HG02610 (cell line): ENCODE data around the gene LIN7C.
"Not testable (repeated sequence)": the region's sequence is repeated elsewhere in the genome, so short reads cannot be mapped to it uniquely, and the experiment has no call there.

Source experiments
- ATAC-seq: cut with Tn5 transposase; IDR thresholded peaks from one replicate; pipeline ENCODE4 v1.9.1; 2021; ENCODE audit warnings: mild to moderate bottlenecking, moderate library complexity; ENCODE audit not compliant: unreplicated experiment

Gene LIN7C, protein sequence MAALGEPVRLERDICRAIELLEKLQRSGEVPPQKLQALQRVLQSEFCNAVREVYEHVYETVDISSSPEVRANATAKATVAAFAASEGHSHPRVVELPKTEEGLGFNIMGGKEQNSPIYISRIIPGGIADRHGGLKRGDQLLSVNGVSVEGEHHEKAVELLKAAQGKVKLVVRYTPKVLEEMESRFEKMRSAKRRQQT

DNA sequence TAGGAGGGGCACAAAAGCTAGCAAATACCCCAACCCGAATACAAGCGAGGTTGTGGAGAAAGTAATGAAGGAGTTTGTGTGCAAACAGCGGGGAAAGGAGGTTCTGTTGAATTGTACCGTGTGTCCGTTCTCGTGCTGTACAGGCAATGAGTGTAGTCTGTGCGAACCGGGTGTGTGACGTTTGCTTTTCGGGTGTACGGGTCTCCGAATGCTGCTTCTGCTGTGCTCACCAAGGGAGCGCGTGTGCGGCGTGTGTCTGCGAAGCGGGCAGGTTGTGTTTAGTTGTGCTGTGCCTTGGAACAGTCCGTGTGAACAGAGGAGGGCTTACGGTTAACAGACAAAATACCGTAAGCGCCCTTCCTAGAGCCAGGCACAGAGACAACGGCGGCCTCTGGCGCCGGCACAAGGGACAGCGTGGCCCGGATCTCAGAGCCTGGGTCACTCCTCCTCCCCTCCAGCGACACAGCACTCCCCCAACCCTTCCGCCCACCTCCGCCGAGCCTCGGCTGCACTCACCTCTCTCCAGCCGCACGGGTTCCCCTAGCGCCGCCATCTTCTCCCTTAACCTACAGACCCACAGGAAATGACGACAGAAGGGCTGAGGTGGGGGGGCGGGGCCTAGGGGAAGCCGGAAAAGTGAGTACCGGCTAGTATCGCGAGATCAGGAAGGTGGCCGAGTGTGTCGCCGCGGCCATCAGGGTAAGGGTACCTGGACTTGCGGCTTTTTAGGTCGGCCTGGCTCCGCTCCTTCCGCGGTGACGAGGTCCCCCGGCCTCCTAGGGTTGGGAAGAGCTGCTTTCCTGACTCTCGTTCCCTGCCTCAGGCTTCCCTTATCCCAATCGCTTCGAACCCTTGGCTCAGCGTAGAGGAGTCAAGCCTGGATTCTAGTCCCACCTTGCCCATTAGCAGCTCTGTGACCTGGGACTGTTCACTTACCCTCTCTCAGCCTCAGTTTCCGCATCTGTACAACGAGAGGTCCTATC lies at the start of gene LIN7C:
LIN7C (minus strand) TSS at position 570 of the 983 bp plus-strand sequence; CDS start at position 553, 17 bp downstream.
- ATAC-seq: peak; percentile 94

DNA sequence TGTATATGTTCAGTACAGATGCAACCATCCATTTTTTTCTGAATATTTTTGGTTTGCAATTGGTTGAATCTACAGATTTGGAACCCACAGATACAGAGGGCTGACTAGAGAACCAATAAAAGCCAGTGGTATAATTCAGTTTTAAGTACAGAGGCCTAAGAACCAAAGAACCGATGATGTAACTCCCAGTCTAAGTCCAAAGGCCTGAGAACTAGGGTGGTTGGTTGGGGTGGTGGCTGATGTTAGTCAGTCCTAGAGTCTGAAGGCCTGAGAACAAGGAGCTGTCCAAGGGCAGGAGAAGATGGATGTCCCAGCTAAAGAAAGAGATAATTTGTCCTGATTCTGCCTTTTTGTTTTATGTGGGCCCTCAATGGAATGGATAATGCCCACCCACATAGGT lies 48.7 kb upstream of the LIN7C start:
- ATAC-seq: no peak

DNA sequence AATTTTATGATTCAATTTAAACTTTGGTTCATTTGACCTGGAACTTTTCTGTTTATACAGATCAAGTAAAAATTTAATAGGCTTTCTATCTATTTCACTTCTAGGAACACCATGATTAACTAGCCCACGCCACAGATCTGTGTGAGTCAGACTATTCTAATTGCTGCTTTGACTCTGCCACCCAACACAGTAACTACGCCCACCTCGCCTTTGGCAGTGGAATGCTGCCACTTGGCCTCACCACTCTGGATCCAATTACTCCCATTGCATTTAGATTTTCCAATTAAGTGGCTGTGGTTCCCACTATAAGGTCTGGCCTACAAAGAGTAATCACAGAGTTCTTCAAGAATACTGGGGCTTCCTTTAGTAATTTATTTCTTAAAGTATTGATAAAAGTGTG lies 46.6 kb upstream of the LIN7C start:
- ATAC-seq: no peak

DNA sequence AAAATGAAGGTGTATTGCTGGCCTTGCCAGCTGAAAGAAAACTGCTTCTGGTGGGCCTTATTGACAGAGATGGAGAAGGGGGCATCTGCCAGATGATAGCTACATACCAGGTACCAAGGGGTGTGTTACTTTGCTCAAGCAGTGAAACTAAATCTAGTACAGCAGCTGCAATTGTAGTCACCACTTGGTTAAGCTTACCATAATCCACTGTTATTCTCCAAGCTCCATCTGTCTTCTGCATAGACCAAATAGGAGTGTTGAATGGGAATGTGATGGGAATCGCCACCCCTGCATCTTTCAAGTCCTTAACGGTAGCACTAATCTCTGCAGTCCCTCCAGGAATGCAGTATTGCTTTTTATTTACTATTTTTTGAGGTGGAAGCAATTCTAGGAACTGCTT lies 45.8 kb upstream of the LIN7C start:
- ATAC-seq: no peak

DNA sequence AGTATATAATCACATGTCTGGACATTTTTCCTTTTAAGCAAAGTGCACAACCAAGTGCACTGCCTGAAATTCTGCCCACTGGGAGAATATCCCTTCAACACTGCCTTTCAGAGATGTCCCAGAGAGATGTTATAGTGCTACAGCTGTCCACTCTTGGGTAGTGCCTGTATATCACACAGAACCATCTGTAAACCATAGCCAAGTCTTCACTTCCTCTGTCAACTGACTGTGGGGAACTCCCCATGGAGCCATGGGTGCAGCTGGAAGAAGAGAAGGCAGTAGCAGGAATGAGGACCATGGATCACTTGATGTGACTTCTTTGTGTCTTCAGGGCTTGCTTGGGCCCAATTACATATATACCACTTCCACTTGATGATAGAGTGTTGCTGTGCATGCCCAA lies 44.6 kb upstream of the LIN7C start:
- no peak for ATAC-seq

DNA sequence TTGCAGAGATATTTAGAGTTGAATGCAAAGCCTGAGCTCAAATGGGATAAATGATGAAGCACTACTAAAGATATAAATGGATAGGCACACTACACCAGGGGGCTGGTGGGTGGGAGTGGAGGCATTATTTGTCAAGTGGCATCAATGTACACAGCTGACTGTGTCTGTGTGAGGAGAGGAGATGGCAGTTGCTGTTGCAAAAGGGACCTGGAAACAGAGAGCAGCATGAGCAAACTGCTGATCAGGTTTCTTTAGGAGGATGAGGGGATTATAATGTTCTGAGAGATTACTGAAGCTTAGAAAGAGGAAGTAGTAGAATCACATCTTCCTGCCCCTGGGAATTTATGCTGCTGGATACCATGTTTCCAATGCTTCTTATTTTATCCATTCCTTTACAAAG lies 39.4 kb upstream of the LIN7C start:
- ATAC-seq: no peak

DNA sequence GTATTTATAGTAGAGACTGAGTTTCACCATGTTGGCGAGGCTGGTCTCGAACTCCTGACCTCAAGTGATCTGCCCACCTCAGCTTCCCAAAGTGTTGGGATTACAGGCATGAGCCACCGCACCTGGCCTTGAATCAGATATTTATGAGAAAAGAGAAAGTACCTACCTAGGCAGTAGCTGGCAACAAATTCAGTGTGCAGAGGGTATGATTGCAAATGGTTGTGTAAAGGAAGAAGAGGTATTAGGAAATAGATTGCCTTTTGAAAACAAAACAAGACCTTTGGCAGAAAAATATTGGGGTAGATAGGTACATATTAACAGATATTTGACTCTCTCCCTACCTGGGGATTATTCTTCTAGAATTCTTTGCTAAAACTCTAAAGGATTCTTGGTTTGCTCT lies 38.5 kb upstream of the LIN7C start:
- no peak for ATAC-seq

DNA sequence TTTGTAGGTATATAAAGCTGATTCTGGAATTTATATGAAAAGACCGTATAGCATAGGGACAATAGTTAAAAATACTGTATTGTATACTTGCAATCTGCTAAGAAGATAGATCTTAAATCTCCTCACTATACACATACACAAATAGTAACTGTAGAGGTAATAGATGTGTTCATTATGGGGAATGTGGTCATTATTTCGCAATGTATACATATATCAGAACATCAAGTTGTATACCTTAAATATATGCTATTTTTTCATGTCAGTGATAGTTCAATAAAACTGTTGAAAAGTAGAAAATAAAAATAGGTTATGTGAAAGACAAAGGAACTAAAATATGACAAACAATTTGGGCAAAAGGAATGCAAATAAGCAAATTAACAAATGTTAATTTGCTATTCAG lies 35.2 kb upstream of the LIN7C start:
- ATAC-seq: no peak

DNA sequence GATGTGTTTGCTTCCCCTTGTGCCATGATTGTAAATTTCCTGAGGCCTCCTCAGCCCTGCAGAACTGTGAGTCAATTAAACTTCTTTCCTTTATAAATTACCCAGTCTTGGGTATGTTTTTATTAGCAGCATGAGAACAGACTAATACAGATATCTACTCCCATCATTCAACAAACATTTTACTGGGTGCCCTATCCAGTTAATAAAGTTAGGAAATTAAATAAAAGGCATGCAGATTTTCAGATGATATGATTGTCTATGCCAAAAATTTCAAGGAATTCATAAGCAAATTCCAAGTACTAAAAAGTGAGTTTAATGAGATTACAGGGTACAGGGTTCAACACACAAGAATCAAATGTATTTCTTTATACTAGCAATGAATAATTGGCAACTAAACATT lies 33.5 kb upstream of the LIN7C start:
- no peak for ATAC-seq

DNA sequence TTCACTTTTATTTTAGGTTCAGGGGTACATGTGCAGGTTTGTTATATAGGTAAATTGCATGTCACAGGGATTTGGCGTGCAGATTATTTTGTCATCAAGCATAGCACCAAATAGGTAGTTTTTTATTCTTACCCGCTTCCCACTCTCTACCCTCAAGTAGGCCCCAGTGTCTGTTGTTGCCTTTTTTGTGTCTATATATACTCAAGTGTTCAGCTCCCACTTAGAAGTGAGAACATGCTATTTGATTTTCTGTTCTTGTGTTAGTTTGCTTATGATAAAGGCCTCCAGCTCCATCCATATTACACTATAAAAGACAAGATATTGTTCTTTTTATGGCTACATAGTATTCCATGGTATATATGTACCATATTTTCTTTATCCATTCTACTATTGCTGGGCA lies 28.5 kb upstream of the LIN7C start:
- no peak for ATAC-seq

DNA sequence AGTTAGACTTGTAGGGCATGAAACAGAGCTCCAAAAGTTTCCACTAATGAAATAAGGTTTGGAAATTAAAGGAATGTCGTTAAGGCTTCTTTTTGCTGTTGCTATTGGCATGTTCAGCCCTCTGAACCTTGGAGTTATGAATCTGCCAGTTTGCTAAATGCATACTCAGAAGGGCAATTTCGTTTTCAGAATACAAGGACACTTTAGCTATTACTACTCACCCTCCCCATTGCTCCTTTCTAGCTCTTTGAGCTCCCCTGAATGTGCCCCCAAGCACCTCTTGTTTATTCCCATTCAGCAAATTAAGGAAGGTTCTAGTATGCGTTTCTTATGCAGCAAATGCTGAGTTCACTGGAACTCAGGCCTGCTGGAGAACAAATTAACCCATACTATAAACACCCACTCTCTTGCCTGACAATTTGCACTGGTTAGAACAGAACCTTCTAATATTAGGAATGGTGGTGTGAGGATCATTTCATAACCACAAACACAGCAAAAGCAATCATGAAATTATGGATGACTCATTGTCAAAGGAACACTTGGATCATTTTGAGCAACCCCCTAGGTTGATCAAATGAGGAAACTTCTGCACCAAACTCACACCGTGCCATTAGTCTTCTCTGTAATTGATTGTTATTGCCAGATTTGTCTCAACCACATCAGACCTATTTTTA lies 26.2 kb upstream of the LIN7C start:
- ATAC-seq: peak; percentile 59

DNA sequence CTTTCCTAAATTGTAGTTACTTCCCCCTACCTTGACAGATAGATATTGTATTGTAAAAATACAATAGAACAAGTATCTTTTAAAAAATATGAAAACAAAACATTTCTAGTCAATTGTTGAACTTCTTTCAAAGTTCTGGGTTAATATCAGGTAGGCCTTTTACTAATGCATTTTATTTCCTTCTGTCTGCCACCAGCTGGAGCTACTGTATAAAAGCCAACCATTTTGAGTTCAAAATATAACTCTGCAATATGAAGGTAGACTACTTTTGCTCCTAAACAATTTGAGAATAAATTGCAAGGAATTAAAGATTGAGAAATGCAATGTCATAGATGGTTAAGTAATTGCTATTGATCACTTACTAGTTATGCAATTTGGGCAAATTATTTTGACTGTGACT lies 22.1 kb upstream of the LIN7C start:
- ATAC-seq: no peak

DNA sequence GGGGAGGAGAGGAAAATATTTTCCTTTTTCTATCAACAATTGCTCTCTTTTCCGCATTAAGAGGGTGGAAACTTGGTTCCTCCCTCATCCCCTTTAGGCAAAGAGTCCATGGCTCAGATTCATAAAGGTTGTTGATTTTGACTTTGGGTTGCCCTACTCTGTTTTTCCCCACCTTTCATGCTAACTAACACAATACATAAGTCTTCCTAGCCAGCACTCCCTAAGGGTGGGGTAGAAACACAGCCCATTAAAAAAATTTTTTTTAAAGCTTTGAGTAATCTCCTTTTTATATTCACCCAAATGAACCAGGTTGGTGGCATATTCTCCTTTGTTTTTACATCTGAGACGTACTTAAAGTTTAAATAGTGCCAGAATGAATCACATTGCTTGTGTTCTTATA lies 20.0 kb upstream of the LIN7C start:
- ATAC-seq: no peak

DNA sequence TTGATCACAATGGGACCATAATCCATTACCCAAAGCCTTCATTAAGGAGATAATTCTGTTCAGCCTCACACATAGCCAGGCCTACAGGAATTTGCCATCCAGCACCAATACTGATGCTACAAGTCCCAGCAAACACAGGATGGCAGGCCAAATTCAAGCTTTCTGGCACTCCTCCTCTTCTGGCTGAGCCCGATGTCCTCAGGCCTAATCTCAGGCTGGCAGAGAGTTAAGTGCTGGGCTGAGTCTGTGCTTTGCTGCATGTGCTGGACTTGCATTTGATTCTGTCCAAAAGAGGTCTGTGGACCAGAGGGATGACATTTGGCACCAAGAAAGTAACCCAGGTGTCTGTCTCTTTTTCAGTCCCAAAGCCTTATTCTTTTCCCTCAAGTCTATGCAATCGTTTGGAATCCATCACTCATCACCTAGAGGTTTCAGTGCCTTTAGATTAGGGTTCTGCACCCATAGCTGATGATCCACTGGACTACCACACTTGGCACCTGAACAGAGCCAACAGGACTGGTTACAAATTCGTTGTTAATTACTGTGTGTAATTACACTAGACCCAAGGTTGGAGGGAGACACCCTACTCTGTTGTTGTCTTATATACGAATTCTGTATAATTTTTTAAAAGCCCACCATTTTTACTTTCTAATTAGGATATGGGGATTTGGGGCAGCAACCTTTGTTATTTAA lies 19.4 kb upstream of the LIN7C start:
- ATAC-seq: no peak

DNA sequence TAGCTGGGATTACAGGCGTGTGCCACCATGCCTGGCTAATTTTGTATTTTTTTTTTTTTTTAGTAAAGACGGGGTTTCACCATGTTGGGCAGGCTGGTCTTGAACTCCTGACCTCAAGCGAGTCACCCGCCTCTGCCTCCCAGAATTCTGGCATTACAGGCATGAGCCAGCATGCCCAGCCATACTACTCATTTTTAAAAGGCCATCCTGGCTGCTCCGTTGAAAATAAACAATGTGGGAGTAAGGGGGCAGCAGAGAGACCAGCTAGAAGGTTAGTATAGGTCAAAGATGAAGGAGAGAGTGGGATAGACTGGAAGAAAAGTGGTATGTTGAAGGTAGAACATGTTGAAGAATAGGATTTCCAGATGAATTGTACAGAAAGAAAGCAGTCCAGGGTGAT lies 17.6 kb upstream of the LIN7C start:
- no peak for ATAC-seq

DNA sequence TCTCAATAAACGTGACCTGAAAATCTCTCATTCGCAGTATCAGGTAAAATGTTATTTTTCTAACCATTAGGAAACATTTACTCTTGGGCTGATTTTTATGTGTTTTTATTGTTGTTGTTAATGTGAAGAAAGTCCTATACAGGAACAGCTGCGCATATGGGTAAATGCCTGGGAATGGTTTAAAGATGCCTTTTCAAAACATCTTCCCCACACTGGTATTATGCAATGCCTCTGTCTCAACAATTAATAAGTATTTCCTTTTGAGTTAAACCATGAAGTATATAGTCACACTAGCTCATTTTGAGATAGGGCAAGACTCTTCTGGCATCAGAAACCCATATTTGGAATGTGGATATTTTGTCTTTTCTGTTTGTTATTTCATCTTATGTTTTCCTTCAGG lies 13.7 kb upstream of the LIN7C start:
- no peak for ATAC-seq

DNA sequence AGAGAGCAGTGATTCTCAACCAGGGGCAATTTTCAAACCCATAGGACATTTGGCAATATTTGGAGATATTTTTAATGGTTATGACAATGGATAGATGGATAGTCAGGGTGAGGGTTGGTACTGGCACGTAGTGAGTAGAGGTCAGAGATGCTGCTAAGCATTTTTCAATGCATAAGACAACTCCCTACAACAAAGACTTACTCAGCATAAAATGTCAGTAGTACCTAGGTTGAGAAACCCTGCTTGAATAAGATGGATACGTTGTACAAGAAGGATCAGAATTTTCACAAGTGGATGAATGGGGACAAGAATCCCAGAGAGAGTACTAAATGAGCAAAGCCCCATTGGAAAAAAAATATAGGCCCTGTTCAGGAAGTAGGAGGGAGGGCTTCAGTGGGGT lies 11.9 kb upstream of the LIN7C start:
- no peak for ATAC-seq

DNA sequence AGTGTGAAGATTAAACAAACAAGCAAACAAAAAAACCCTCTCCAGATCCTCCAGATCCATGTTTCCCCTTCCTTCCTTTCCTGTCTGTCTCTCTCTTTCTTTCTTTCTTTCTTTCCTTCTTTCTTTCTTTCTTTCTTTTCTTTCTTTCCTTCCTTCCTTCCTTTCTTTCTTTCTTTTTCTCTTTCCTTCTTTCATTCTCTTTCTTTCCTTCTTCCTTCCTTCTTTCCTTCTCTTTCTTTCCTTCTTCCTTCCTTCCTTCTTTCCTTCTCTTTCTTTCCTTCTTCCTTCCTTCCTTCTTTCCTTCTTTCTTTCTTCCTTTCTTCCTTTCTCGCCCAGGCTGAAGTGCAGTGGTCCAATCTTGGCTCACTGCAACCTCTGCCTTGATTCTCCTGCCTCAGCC lies 10.9 kb upstream of the LIN7C start:
- not testable (repeated sequence) for ATAC-seq

DNA sequence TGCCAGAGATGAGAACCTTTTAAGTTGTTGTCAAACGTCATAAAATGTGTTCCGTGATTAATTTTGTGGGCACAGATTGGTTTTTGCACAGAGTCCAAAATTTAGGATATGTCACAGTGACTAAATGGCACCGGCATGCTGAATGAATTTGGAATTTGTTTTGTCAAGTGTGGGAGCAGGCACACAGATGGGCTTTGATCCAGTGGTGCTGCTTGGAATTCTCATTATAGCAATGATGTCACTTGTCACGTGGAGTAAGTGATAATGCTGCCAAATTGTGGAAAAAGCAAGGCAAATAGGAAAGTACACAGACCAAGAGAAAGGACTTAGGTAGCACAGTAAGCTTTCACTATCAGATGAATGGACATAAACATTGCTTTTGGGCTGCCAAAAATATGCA lies 8.0 kb upstream of the LIN7C start:
- ATAC-seq: no peak

DNA sequence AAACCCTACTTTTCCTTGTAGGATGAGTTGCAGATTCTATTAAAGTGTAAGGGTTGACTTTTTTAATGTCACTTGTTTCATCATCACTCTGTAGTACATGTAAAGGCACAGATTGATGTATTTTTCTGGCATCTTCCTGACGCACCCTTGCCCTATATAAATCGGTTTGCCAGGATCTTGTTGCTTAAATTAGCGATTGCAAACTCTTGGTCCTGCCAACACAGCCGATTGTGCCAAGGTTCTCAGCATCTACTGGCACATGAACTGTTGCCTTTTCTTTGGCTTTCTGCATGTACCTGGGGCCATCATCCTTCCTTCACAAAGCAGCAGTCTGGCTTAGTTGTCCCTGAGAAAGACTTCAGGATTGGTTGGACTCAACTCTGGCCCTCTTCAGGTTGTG lies 7.5 kb upstream of the LIN7C start:
- ATAC-seq: no peak

DNA sequence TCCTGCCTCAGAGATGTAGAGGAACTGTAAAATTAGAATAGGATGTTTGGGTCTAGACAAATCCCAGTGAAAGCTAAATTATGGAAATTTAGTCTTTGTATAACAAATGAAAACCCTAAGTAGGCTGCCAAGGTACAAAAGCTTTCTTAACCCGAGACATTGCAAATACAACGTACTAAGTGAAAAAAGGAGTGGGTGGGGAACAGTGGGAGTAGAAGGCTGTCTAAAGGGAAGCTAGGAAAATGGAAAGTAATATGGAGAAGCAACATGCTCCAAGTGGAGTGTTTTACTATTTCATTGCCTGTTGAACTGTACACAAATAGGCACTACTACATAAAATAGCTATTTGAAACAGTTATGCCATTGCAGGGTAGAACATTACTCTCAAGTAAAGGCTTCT lies 6.8 kb upstream of the LIN7C start:
- no peak for ATAC-seq
